ENCODE results near the gene CACNB3. TPM values are rescaled to one million over a fixed set of nuclear protein-coding genes. Genes with fewer than 3 reads are reported as not detected.

The CACNB3 gene
- polyA plus RNA-seq, 3 donors: 0.84 to 6.3 (median 1.5) TPM

DNA sequence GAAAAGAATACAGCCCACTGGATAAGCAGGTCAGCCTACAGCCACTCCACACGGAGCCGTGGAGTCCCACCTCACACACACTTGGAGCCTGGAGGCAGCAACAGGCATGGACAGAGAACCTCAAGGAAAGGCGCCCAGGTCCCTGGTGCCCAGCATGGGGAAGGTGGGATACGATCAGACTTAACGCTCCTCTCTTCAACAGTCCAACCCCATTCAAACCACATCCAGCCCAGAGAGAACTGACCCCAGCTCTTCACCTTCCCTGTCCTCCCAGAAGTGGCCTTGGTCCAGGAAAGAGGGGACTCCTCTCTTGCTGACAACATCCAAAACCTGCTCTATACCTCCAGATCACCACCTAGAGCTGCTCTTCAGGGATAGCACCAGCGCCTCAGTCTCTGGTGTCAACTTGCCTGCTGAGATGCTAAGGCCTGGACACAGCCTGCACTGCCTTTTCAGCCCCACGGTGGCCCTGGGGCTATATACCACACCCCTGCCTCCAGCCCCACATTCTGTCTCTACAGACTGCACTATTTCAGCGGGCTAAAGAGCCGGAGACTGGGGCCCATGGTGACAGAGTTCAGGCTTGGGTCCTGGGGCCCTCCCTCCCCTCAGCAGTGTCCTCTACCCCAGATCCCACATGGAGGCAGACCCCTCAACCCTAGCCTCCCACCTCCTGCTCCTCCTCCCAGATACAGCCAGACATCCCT, 36.4 kb upstream of the CACNB3 start:
- Mint-ChIP-seq H3K36me3 (no peaks in the 10 kb centered on the region), H3K4me1 (peaks cover 13% of the 10 kb centered on the region), H3K4me3 (no peak overlapping the region), H3K27me3 (ENCODE audit: low read depth in 3 of 3) (peaks cover 1 to 7% (median 7%) of the 10 kb centered on the region in 3 donors), H3K9me3 (peaks cover 0 to 3% (median 0%) of the 10 kb centered on the region in 7 donors), H3K27ac (no peak overlapping the region)
- Histone ChIP-seq H3K79me2 (ENCODE audit: insufficient read depth, low read length) (no peaks in the 10 kb centered on the region), H3K27ac (ENCODE audit: low read depth in 1 of 2, low read length in 2 of 2) (no peak overlapping the region), H3K4me2 (replicated peaks; ENCODE audit: extremely low read depth, low read length, poor library complexity, severe bottlenecking) (no peak overlapping the region), H3K4me1 (ENCODE audit: control insufficient read depth in 1 of 2, insufficient read depth in 2 of 2, low read length in 2 of 2) (peaks cover 11% of the 10 kb centered on the region in 2 donors), H2AFZ (ENCODE audit: insufficient read depth, low read depth, low read length, poor library complexity, severe bottlenecking) (no peak overlapping the region), H3K36me3 (replicated peaks in 1 of 2; ENCODE audit: control insufficient read depth in 1 of 2, insufficient read depth in 2 of 2, low read length in 2 of 2) (no peaks in the 10 kb centered on the region), H3K9ac (ENCODE audit: insufficient read depth, low read length, poor library complexity, severe bottlenecking) (no peak overlapping the region), H3K4me3 (replicated peaks in 1 of 3; ENCODE audit: low read depth in 2 of 3, low read length in 3 of 3) (no peak overlapping the region), H3K27me3 (ENCODE audit: control insufficient read depth in 2 of 2, insufficient read depth in 2 of 2, low read length in 2 of 2) (no peaks in the 10 kb centered on the region), H4K20me1 (ENCODE audit: insufficient read depth, low read length) (no peaks in the 10 kb centered on the region), H3K9me3 (replicated peaks in 1 of 2; ENCODE audit: control insufficient read depth in 1 of 2, insufficient read depth in 1 of 2, low read length in 2 of 2) (no peaks in the 10 kb centered on the region)
- DNase-seq: no peak
- intact Hi-C loops (cut with micrococcal nuclease): no loop called here
- 96% methylated on average over 3 of the region's 9 CpGs for WGBS (ENCODE audit: insufficient coverage)
- TF ChIP-seq CTCF (IDR thresholded peaks at IDR 0.05): no peak

DNA sequence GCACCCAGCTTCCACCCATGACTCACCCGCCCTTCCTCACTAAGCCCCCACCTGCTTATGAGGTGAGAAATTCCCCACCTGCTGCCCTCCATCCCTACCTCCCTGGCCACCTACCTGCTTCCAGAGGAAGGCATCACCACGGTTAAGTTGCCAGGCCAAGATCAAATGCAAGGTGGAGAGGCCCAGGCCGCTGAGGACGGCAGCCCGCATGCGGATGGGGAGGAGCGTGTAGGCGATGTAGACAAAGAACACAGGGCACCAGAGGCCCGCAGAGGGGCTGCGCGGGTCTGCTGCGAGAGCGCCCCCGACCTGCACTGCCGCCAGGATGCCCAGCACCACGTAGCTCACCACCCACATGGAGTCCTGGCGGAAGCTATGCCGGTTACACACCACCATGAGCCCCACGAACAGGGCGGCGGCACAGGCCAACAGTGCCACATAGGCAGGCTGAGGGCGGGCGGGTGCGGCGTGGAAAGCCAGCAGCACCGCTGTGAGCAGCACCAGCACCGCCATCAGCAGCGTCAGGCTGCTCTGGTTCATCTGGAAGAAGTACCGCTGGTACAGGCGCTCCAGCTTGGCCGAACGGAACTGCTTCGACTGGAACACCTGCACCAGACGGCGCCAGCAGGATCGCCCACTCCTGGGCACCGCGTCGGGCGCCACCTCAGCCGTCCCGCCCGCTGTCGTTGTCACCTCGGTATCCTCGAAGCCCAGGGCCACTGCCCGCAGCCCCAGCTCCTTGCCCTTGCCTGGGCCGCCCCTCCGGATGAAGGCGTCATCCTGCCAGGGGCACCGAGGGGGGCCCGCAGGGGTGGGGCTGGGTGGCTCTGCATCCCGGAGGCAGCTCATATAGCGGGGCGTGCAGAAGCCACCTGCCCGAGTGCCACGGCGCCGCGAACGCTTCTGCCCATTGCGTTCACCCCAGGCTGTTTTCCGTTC, 35.6 kb upstream of the CACNB3 start:
- WGBS (ENCODE audit: insufficient coverage): 95% methylated on average over 52 of the region's 63 CpGs
- Histone ChIP-seq H3K9me3 (replicated peaks in 1 of 2; ENCODE audit: control insufficient read depth in 1 of 2, insufficient read depth in 1 of 2, low read length in 2 of 2) (no peaks in the 10 kb centered on the region), H3K79me2 (ENCODE audit: insufficient read depth, low read length) (no peaks in the 10 kb centered on the region), H3K4me2 (replicated peaks; ENCODE audit: extremely low read depth, low read length, poor library complexity, severe bottlenecking) (no peak overlapping the region), H3K9ac (ENCODE audit: insufficient read depth, low read length, poor library complexity, severe bottlenecking) (no peak overlapping the region), H3K4me3 (replicated peaks in 1 of 3; ENCODE audit: low read depth in 2 of 3, low read length in 3 of 3) (no peak overlapping the region), H3K27ac (ENCODE audit: low read depth in 1 of 2, low read length in 2 of 2) (no peak overlapping the region), H2AFZ (ENCODE audit: insufficient read depth, low read depth, low read length, poor library complexity, severe bottlenecking) (no peak overlapping the region), H4K20me1 (ENCODE audit: insufficient read depth, low read length) (no peaks in the 10 kb centered on the region), H3K4me1 (ENCODE audit: control insufficient read depth in 1 of 2, insufficient read depth in 2 of 2, low read length in 2 of 2) (peaks cover 11% of the 10 kb centered on the region in 2 donors), H3K27me3 (ENCODE audit: control insufficient read depth in 2 of 2, insufficient read depth in 2 of 2, low read length in 2 of 2) (peaks cover 0 to 7% of the 10 kb centered on the region in 2 donors), H3K36me3 (replicated peaks in 1 of 2; ENCODE audit: control insufficient read depth in 1 of 2, insufficient read depth in 2 of 2, low read length in 2 of 2) (no peaks in the 10 kb centered on the region)
- Mint-ChIP-seq H3K27me3 (ENCODE audit: low read depth in 3 of 3) (peaks cover 8 to 14% (median 14%) of the 10 kb centered on the region in 3 donors), H3K36me3 (no peaks in the 10 kb centered on the region), H3K4me3 (no peak overlapping the region), H3K9me3 (peaks cover 0 to 2% (median 0%) of the 10 kb centered on the region in 7 donors), H3K27ac (no peak overlapping the region), H3K4me1 (peaks cover 13% of the 10 kb centered on the region)
- intact Hi-C loops (cut with micrococcal nuclease): no loop called here
- DNase-seq: no peak
- no peak for TF ChIP-seq CTCF (IDR thresholded peaks at IDR 0.05)

All from CD14-positive monocyte (primary cell).